ENCODE results near the gene RBM12.
A peak's percentile ranks its signal among the peaks of the same experiment; 100 is the strongest.

RBM12 gene

DNA sequence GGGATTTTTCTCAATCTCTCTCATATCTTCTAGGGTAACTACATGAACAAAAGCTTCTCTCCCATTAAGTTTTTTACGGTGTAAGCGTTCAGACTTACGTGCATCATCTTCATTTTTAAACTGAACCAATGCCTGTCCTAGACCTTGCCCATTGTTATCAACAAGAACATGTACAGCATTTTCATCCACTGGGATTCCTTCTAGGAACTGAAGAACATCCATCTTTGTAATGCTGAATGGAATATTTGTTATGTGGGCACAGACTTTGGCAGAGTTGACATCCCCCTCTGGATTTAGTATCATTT lies 11.3 kb downstream of the RBM12 start:
- DNase-seq, result no peak

DNA sequence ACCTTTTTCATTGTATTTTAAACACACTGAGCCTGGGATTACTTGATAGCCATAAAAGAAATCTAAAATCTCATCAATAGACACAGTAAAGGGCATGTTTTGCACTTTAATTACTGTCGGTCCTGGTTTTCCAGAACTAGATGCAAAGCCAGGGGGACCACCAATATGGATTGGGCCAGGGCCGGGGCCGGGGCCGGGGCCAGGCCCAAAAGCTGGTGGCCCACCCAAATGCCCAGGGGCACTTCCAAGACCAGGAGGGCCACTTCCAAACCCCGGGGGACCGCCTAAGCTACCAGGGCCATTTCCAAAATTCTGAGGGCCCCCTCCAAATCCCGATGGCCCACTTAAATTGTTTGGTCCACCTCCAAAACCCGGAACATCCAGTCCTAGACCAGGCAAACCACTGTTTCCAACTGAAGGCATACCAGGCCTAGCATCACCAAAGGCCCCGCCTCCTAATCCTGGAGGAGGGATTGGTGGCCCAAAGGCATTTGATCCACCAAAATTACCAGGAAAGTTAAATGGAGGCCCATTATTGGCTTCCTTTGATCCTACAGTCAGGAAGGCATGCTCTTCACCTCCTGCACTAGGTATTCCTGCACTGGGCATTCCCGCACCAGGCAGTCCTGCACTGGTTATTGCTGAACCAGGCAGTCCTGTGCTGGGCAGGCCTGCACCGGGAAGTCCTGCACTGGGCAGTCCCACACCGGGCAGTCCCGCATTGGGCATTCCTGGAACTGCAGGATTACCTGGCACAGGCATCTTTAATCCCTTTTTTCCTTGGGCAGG lies 11.9 kb downstream of the RBM12 start:
- DNase-seq, result no peak

DNA sequence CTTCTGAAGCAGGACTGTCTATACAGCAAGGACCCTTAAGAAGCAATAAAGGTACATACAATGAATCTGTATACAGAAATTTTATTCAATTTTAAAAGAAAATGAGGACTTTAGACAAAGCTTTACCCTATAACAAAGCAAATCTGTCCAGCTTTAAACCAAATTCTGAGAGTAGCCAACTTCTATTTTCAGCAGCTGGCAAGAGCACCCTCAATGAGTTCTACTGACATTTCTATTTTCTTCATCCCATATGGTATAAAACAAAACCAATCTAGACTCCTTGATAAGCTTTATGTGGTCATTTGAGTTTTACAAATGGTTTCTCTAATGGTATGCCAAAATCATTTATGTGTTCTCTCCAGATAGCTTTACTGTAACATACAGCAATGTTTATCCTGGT lies 12.7 kb downstream of the RBM12 start:
- DNase-seq, result no peak

DNA sequence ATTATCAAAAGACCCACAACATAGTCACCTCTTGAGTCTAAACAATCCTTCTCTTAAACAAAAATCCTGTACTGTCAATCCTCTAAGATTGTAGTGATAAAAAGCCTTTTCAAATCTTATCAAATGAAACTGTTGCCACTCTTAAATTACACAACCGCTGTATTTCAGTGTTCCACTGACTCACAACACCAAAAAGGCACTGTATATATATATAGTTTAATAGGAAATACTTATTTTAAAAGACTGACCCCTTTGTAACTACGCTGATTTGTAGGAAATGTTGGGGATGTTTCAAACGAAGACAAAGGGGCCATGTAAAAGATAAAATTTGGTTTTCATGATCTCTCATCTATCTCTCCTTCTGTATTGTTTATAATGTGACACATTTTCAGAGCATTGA lies 14.1 kb downstream of the RBM12 start:
- no peak for DNase-seq

DNA sequence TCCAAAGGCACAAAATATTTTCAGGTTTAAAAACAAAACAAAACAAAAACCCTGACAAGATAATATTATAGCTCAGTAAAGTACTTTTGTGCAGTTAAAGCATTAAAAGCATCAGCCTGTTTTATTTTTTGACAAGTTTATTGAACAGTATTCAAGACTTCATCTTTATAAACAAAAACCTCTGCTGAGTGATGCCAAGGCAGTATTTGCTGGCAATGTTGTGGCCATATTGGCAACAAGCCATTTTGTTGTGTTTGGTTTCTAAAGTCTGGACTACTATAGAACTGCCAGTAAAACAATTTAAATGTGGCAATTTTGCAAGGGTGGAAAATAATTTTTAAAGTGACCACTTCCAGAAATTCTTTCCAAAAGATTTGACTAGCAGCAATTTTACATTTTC lies 15.9 kb downstream of the RBM12 start:
- no peak for DNase-seq

DNA sequence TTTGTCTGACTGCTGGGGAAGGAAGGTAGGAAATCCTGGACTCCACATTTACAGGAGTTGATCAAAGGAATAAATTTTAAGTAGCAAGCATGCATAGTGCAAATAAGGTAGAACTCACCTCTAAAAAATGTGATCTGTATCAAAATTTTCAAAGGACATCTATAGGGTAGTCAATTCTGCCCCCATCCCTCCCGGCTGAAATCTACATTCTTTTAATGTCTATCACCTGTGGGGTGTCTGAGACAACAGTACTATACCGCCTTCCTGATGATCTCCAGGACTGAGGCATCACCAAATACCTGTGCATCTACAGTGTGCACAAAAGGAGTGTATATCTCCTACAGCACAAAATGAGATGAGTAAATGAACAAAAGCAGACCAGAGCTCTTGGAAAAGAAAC lies 19.9 kb downstream of the RBM12 start:
- DNase-seq, result no peak

DNA sequence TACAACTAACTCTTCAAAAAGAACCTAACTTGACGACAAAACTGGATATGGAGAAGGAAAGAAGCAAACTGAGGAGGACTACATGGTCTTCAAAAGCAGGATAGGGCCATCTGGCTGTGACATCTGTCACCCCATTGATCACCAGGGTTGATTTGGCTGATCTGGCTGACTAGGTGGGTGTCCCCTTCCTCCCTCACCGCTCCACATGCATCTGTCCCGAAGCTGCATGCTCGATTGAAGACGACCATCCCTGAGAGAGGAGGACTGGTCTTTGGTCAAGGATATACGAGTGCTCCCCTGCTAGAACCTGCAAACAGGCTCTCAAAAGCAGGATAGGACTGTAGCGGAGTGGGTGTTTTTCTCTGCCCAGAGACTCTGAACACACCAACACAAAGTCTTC lies 21.7 kb downstream of the RBM12 start:
- no peak for DNase-seq

DNA sequence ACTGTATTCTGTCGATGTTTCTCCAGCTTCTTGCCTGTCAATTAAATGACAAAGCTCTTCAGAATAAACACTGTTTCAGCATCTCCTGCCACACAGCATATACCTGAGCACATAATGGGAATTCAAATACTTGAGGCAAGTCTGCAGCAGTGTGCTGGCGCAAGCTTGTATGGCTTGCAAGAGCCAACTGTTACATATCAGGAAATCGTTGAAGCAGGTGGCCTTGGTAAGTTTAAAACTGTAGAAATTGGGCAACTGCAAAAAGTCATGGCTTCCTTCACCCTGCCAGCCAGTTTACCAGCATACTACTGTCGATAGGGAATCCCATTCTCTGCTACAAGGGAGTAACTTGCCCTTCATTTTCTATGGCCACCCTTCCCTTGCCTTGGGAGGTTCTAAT lies 23.0 kb downstream of the RBM12 start:
- DNase-seq, result no peak

DNA sequence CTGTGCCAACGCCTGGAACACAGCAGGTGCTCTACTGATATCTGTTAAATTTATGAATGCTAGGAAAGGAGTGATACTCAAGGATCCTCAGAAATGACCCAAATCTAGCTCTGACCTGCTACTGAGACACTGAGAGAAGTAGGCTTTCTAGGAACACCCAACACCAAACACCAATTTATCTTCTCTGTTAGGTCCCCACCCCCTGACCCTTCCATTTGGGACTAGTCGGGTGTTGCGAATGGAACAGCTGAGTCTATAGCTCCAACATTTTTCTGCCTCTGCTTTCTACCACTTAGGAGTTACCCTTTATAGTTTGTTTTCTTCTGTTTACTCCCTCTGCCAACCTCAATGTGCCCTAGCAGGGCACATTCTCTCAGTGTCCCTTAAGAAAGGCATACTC lies 24.0 kb downstream of the RBM12 start:
- no peak for DNase-seq

DNA sequence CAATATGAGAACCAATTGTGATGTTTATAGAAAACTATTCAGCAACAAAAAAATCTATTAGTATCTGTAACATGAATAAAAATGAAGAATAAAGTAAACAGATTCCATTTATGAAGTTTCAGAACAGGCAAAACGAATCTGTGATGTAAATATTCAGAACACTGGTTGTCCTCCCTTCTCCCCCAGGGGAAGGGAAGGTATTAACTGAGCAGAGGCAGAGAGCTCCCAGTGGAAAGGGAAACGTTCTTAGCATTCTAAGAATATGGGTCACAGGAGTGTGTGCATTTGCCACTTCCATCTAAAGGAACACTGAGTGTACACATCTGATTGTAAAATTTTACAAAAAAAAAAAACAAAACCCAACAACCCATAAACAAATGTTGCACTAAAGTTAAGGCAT lies 25.9 kb downstream of the RBM12 start:
- DNase-seq, result no peak

DNA sequence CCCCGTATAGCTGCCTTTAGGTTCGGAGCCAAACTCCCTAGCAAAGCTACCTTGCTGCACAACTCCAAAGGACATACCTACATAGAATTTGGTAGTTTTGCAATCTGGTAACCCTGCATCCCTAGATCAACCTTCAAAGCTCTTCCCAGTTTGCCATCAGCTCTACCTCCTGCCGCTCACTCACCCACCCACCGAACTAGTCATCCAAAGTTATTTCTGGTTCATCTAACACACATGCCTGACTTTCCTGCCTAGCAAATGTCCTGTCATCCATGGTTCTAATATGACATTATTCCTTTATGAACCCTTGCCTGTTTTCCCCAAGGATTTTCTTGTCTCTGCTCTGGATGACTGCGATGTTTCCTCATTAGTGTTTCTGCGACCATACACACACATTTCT lies 27.4 kb downstream of the RBM12 start:
- no peak for DNase-seq

DNA sequence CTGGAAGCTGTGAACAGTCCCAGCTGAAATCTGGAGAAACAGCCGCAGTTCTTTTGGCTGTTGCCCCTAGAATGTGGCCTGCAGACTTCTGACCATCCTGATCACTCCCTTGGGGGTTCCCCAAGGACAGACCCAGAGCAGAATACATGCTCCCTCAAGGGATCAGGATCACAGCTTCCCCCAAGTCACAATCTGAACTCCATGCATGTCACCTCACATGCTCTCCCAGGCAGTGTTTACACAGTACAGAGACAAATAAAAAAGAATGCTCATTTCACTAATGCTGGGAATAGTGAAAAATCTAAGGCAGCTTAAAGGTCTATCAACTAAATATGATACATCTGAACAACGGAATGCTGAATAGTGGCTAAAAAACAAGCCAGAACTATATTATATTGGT lies 28.6 kb downstream of the RBM12 start:
- DNase-seq, result no peak

DNA sequence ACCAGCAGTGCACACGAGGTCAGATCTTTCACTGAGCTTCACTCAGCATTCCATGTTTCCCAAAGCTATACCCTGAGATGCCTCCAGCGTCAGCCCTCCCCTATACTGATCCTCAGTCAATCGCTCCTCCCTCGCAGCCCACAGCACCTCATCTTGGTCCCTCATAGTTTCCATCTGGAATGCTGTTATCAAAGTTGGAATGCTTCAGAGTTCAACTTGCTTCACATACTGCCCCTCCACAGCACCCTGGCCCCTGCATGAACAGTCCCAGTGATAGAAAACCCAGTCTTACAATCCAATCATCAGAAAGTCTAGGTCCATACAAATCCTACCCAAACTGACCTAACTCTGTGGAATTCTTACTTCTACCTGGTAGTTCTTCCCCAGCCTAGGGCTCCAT lies 29.0 kb downstream of the RBM12 start:
- DNase-seq, result no peak

DNA sequence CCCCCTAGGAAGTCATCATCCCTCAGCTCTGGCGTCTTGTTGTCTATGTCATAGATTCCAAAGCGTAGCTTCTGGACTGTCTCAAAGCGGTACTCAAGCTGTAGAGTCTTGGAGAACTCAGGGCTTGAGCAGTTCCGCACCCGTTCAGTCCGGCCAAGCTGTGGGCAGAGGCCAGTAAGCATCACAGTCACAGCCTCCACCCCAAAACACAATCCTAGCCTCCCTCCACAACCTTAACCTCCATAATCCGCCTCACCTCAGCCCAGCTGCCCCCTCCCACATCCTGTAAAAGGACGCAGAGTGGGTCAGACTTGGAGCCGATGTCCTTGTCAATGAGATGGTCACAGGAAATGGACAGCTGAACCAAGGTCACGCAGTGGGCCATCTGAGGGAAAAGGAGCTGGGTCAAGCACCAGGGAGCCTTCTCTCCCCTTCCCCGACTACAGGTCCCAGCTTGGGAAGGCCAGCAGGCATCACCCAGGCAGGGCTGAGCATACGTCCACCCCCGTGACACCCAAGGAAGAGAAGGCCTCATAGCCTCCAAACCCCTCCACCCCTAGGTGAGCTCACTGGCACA lies 32.1 kb downstream of the RBM12 start:
- no peak for DNase-seq

DNA sequence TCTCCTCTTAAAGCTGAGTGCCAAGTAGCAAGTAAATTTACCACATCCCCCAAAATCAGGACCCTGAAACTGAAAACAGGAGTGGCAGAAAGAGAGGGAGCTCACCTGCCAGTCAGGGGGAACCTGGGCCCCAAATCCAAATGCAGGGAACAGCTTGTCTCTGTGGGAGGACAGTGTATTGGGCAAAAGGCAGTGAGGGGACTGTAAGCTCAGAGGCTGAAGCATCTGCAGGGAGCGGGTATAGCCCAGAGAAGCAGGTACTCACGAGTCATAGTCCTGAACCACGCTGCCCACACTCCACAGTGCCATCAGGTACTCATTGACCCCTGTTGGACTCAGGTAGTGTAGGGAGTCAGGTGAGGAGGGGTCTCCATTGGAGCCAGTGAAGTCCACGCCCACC lies 34.1 kb downstream of the RBM12 start:
- DNase-seq, result no peak

DNA sequence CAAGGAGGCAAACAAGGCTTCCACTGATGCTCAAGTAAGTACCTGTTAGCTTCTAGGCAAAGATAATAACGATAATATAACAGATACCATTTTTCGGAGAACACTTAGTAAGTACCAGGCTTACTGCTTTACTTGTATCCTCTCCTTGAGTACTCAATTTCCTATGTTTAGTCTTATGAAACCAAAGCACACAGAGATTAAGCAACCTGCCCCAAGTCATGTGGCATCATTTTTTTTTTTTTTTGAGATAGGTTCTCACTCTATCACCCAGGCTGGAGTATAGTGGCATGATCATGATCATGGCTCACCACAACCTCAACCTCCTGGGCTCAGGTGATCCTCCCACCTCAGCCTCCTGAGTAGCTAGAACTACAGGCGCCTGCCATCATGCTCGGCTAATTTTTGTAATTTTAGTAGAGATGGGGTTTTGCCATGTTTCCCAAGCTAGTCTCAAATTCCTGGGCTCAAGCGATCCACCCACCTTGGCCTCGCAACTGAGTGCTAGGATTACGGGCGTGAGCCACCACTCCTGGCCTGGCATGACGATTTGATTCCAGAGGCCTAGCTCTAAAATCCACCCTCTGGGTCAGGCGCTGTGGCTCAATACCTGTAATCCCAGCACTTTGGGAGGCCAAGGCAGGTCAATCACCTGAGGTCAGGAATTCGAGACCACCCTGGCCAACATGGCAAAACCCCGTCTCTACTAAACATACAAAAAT lies 35.1 kb downstream of the RBM12 start:
- DNase-seq, result peak; percentile 31 to 51

DNA sequence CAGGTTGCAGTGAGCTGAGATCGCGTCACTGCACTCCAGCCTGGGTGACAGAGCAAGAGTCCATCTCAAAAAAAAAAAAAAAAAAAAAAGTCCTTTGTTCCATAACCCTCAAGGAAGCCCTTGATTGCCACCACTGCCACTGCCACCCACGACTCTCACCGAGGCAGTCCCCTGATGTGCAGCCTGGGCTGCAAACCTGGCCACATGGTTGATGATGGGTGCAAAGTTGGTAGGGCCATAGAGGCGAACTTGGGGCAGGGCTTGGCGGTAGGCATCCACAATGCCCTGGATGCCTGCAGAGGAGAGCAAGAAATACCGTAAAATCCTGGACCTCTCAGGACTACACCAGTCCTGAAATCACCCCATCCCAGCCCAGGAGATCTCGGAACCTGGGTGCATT lies 37.6 kb downstream of the RBM12 start:
- DNase-seq, result no peak

DNA sequence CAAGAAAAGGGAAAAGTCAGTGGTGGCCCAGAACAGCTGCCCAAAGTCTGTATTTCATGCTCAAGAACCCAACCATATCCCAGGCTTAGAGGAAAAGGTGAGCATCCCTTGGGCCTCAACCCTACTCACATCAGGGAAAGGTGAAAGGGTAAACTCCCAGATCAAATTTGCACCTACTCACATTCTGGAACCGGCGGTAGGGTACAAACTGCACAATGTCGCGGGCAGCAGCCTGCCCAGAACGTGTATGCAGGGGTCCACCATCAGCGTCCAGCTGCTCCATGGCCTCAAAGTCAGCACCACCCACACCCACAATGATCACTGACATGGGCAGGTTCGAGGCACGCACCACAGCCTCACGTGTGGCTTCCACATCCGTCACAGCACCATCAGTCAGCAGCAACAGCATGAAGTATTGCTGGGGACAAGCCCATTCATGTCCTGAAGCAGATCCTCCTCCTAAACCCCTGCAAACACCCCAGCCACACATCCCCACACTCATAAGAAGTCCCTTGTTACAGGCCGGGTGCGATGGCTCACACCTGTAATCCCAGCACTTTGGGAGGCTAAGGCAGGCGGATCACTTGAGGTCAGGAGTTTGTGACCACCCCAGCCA lies 38.2 kb downstream of the RBM12 start:
- DNase-seq, result no peak

DNA sequence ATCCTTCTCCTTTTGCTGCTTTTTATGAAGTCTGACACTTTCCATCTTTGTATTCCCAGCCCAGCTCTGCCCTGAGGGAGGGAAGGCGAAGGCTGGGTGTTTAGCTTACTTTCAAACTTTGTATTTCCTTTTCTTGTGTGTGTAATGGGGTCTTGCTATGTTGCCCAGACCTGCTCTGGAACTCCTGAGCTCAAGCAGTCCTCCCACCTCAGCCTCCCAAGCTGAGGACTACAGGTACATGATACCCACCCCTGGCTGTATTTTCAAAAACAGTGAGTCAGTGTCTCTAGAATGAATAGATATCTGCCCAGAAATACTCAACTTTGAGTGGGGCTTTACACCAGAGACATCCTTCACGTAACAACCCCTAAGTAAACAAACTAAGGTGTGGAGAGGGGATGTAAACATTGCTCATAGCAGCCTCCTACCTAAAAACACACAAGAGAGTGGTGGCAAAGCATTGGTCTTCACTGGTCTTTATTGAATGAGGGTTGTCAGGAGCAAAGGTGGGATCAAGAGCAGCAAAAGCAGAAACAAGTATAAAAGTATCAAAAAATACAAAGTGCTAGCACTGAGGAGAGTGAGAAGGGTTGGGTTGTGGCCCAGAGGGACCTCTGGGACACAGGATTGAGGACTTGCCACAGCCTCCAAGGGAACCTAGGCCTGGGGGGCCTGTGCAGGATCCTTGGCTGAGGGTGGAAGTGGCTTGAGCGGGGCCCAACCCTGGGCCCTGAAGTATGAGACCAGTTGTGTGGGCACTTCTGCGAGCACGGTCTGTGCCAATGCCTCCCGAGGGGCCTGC lies 38.9 kb downstream of the RBM12 start:
- no peak for DNase-seq

DNA sequence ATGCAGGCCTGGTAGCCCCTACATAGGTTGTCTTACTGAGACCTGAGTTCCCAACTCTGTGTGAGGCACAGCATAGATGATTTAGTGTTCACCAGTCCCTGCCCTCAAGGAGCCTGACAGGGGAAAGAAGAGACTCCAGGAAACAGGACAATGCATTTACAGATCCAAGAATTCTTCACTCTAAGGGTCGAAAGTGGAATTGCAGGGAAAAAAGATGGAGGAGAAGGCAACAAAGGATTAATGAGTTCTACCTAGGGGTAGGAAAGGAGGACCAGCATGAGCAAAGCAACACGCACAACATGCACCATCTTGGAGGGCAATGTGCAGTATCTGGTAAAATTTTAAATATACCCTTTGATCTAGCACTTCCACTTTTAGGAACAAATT lies 43.1 kb downstream of the RBM12 start:
- no peak for DNase-seq

DNA sequence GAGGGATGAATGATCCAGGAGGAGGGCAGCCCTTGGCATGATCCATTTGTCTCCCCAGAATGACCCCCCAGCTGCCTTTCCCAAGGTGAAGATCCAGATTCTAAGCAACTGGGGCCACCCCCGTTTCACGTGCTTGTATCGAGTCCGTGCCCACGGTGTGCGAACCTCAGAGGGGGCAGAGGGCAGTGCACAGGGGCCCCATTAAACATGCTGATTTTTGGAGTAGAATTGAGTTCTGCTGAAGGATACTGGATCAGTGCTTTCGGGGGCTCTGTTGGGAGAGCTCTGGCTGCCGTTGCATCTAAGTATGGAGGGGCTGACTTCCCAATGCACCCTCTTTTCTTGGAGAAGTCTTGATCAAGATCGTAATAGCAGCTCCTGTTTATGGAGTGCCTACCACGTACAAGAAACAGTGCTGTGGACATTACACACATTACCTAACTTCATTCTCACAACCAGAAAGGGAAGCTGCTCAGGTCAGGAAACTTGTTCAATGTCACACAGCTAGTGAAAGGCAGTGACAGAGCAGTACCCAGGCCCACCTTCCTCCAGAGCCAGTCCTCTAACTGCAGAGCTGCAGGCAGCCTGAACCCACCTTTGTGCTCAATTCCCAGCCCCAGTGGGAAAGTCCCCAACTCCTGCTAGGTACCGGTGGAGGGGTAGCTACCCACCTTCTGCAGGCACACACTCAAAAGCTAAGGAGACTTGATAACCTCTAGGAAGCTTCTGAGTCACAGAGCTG lies 43.7 kb downstream of the RBM12 start:
- no peak for DNase-seq
